GM18499 (cell line): ENCODE results near the gene FBXW8.

ENCODE experiments used
- ATAC-seq: cut with Tn5 transposase; IDR thresholded peaks from one replicate; pipeline ENCODE4 v1.9.1; 2021; ENCODE audit warnings: moderate number of reproducible peaks; ENCODE audit not compliant: insufficient read depth, unreplicated experiment

Gene FBXW8

GRCh38 chr12:116950628-116951325, 40.0 kb downstream of the FBXW8 start:
- no peak for ATAC-seq

DNA sequence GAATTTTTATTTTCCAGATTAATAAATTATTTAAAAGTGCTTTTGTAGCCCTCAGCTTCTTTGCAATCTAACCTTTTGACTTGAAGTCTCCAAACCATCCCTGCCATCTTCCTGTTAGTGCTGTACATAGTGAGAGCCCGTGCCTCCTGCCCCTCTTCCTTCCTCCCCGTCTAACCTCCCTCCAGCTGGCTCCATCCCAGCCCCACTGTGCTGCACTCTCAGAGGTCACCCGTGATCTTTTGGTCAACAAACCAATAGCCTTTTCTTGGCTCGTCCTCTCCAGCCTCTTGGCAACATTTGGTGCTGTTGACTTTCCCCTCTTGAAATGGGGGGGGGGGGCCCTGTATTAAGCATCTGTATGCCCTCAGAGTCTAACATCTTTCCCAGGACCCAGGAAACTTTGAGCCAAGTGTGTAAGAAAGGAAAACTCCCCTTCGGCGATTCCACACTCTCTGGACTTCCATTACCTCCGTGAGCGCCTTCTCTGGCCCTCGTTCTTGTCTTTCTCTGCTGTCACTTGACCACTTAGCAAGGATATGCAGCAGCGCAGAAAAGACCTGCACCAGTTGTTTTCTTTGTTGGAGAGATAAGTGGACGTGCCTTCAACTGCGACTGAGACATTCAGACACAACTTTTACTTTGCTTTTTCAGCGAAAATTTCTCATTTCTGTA, 44.1 kb downstream of the FBXW8 start:
- ATAC-seq: no peak

GRCh38 chr12:116955382-116956021, 44.8 kb downstream of the FBXW8 start:
- no peak for ATAC-seq

DNA sequence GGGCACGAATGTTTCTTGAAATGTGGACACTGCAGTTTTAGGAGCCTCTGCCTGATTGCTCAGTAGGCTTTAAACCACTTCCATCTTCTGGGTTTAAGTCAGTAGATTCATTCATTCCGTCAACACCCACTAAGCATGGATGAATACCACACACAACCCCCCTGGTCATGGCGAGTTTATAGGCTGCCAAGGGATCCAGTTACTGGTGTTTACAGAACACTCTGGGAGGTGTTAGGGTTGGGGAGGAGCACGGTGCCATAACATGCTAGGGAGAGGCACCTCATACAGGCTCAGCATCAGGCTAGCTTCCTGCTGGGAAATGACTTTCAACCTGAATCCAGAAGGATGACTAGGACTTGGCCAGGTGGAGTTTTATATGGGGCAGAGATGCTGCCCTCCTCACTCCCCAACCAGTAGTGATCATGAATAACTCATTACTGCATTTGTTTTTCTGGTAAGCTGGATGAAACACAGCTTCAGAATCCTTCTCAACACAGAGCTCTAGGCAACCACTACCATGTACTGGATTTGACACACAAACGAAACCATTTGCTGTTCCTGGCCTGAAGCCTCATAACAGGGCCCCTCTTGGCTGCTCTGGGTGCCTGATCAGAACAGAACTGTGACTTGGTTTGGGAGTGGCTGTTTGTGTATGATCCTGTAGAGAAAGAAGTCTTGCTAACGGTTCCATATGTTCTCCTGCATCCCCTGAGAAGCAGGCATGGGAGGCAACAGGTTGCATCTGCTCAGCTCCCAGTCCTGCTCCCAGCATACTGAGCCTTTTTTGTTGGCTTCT, 47.9 kb downstream of the FBXW8 start:
- no peak for ATAC-seq

DNA sequence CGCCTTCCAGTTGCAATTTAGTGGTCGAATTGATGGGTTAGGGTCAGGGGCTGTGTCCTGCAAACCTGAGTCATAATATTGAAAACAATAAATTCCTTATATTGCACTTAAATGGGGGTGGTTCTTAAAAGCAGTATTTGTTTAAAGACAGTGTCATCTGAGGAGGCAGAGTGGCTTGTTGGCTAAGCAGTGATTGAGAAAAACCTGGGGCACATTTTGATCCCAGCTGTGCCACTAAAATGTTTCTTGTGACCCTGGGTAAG, 48.4 kb downstream of the FBXW8 start:
- ATAC-seq: no peak

DNA sequence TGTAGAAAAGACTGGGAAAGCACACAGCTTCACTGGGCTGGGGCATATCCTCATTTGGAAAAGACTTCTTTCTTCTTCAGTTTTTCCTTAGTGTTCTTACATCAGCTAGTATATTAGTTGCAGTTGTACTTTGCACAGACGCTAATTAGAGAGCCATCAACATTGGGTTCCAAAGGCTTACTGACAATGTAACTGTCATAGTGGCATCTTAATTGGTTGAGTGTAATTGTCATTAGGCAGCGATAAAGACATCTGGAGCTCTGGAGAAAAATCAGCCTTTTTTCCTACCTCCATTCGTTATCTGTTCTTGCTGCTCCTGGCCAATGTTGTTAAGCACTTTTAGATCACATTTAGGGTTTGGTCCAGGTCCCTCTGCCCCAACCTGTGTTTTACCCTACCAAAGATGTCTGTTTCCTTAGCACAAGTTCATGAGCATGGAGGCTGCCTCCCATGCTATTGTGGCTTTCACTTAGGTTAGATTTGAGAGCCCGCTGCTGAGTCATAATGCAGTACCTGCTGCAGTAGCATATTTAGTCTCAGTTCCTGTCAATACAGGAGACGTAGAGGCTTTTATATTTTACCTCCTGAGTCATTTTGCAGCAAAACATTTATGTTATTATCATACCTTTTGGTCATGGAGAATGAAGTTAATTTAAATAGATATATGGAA, 49.2 kb downstream of the FBXW8 start:
- ATAC-seq: peak; percentile 92

DNA sequence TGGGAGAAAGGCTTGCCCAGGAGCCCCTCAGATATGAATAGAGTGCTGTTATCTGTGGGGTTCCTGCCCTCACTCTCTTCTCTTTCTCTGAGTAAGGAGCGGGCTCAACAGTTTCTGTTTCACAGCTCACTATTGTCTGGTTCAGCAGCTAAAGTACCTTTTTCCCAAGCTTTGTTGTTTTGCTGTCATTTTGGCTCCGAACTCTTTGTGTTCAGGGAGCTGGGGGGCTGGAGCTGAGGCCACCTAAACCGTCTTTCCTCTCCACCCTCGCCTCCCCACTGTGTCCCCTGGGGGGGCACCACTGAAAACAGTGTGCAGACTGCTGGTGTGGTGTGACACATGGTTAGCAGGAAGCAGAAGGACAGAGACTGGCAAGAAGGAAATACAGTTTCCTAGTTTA, 51.4 kb downstream of the FBXW8 start:
- ATAC-seq: no peak

GRCh38 chr12:116962783-116963356, 52.1 kb downstream of the FBXW8 start:
- no peak for ATAC-seq

DNA sequence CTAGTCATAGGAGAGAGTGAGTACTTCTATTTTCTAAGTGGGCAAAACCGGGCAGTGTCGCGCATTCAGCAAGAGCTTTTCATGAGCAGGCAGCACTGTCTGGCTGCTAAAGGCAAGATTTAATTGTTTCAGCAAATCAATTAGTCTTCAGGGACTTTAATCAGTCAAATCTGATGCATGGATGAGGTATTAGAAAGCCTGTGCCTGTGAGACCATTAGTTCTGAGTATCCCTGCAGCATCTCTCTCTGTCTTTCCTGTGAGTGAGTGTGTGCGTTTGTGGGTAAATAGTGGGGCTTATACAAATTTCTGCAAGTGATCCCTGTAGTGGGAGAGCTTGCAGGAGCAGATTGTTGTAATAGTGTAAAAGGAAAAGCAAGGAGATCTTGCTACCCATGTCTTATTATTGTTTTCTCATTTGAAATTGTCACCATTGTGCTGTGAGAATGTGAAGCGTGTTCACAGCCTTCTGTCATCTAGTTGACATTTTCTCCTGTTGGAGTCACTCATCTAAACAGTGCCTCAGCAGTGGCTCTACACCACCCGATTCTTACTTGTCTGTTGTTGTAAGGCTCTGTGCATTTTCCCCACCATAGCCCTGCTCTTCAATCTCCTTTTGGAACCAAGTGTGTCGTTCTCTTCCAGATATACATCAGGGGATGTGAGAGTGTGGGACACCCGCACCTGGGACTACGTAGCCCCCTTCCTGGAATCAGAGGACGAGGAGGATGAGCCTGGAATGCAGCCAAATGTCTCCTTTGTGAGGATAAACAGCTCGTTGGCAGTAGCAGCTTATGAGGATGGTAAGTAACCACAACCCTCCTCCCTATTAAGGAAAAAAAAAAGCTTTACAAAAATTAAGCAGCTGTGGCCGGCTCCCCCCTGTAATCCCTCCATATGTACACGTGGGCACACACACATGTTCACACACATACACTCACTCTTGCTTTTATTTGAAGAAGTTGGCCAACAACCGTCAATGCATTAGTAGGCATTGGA, 53.6 kb downstream of the FBXW8 start:
- ATAC-seq: no peak

DNA sequence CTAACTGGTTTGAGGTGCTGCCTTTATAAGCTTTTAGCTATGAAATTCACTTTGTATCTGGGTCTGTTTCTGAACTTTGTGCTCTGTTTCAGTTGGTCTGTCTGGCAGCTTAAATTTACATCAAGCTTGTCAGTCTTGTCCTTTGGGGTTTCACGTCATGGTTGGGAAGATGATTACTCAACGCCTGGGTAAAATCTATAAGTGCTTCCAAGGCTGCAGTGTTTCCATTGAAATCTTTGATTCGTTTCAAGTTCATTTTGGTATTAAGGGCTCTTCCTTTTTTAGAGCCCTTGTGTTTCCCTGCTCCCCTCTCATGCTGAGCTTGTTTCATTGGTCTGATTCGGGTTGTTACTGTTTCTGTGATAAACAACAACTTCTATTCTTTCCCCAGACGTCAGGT, 58.2 kb downstream of the FBXW8 start:
- no peak for ATAC-seq

DNA sequence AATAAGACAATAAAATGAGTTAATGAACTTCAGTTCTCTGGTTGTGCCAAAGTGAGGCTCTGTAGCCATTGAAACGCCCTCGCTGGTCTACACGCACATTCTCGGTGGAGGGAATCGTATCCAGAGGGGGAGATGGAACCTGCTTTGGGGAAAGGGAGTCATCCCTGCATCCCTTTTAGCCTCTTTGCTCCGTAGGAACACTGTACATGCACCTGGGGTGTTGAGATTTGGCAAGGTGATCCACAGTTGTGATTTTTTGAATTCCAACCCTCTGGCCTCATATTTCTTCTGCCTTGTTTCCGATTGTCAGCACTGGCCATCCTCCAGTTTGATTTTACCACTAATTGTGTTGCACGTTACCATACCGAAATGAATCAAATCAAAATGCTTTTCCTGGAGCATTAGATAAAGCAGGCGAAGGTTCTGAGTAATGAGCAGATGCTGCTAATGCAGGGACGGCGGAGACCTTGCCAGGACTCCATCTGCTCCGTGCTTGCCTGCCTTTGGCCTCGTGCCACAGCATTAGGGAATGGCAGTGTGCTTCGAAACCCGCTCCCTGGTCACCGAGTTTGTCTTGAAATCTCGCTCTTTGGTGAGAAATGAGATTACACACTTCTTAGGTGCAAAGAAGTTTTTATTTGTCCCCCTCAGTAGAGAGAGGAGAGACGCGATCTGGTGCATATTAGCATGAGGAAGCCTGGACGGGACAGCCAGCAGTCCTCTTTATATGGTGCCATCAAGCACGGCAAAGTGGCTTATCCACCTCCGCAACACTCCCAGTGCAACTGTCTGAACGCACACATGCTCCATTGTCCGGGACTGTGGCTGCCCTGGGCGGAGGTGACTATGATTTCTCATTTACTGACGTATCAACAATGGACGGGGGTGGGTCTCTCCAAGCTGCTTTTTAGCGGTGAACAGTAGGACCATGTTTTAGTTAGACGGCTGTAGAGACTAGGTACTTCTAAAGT, 59.1 kb downstream of the FBXW8 start:
- ATAC-seq: no peak

DNA sequence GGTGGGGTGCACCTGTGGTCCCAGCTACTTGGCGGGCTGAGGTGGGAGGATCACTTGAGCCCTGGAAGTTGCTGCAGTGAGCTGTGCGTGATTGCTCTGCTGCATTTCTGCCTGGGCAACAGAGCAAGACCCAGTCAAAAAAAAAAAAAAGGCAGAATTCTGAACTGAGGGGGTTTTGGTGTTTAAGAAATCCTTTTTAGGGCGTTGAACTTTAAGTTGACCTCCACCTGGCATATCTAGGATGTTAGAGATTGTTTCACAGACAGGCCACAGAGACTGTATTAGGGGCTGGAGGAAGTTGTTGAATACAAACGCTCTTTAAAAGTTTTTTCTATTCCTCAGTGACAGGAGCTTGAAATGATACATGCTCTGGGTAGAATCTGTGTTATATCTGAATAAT, 60.5 kb downstream of the FBXW8 start:
- ATAC-seq: no peak

- ATAC-seq: no peak
Observed at GRCh38 chr12:116975779-116976393, 65.1 kb downstream of the FBXW8 start.

GRCh38 chr12:116977465-116978380, 67.0 kb downstream of the FBXW8 start:
- ATAC-seq: no peak

- ATAC-seq: no peak
Observed at GRCh38 chr12:116978791-116979508, 68.2 kb downstream of the FBXW8 start.

- ATAC-seq: no peak
Observed at GRCh38 chr12:116980083-116980482, 69.3 kb downstream of the FBXW8 start.
